GM12875 (cell line): ENCODE data around the gene DAZAP1.

ENCODE experiments used
- H3K4me3 ChIP-seq: one replicate; pipeline ENCODE4 v1.5.1; 2011; ENCODE audit warnings: low read depth, low read length, control low read depth
- CTCF ChIP-seq: IDR thresholded peaks from 2 replicates; pipeline ENCODE4 v1.5.1; 2011; ENCODE audit warnings: low read depth, mild to moderate bottlenecking, control low read depth, inconsistent platforms, low read length, moderate library complexity, borderline replicate concordance; ENCODE audit not compliant: insufficient read depth

Gene DAZAP1

GRCh38 chr19:1425102-1425837 lies 17.9 kb downstream of the DAZAP1 start:
- H3K4me3 ChIP-seq, result no peak overlapping the region
- TF ChIP-seq CTCF, result no peak

- no peak overlapping the region for H3K4me3 ChIP-seq
- TF ChIP-seq CTCF, result no peak
Observed at GRCh38 chr19:1425902-1426301, 18.5 kb downstream of the DAZAP1 start.

GRCh38 chr19:1426736-1427135 lies 19.4 kb downstream of the DAZAP1 start:
- no peak overlapping the region for H3K4me3 ChIP-seq
- TF ChIP-seq CTCF, result no peak

- H3K4me3 ChIP-seq, result no peak overlapping the region
- TF ChIP-seq CTCF, result no peak
Observed at GRCh38 chr19:1427221-1427920, 20.0 kb downstream of the DAZAP1 start.

- H3K4me3 ChIP-seq, result no peak overlapping the region
- TF ChIP-seq CTCF, result no peak
Observed at GRCh38 chr19:1428738-1429391, 21.5 kb downstream of the DAZAP1 start.

GRCh38 chr19:1429750-1430149 lies 22.4 kb downstream of the DAZAP1 start:
- TF ChIP-seq CTCF, result no peak

More at GRCh38 chr19:1429750-1430149, 22.4 kb downstream of the DAZAP1 start:
- H3K4me3 ChIP-seq, result no peak overlapping the region
